ENCODE measurements around the gene PAFAH1B2. TPM values are rescaled to one million over a fixed set of nuclear protein-coding genes. Genes with fewer than 3 reads are reported as not detected.

The PAFAH1B2 gene
- total and polyA plus RNA-seq, 2 of the 8 experiments (the other 6 are each of a cell fraction or from before 2014, with no cell fraction given), result 38.2 to 161 TPM

- peaks cover 5 to 15% (median 10%) of the 10 kb centered on the region in 4 experiments; a peak in 6 of 7 replicates for H3K4me1 ChIP-seq (replicated peaks in 1 of 4; ENCODE audit: control insufficient read depth in 3 of 4, insufficient read depth in 4 of 4, low read length in 3 of 4)
- H3K56ac ChIP-seq (replicated peaks; ENCODE audit: insufficient read length, low read depth, low read length), result peak within 1 kb of the TSS; percentile 71
- H3K79me2 ChIP-seq (ENCODE audit: control insufficient read depth in 1 of 2, insufficient read depth in 2 of 2, low read length in 2 of 2), result peaks cover 8 to 42% of the 10 kb centered on the region in 2 experiments; a peak in 3 of 4 replicates
- no peaks in the 10 kb centered on the region; the same call in 1 of the 2 replicates for H3K23me2 ChIP-seq (ENCODE audit: low read depth, low read length)
- no peak within 1 kb of the TSS for H2AK5ac ChIP-seq (ENCODE audit: low read depth, low read length)
- no peak within 1 kb of the TSS for H4K91ac ChIP-seq (replicated peaks; ENCODE audit: insufficient read length, low read length)
- WGBS, 2 experiments (ENCODE audit: extremely low coverage in 1 of 2, insufficient coverage in 1 of 2, insufficient read length in 1 of 2, insufficient replicate concordance in 2 of 2, low coverage in 1 of 2, low lambda C conversion rate in 2 of 2, missing lambda C conversion rate in 1 of 2), result 24% methylated on average over 20 of the region's 78 CpGs; no CpG with 5 or more reads in 1 of the 2 experiments
- H2BK5ac ChIP-seq (ENCODE audit: low read depth, low read length), result peak within 1 kb of the TSS; percentile 69; the same call in 1 of the 2 replicates
- peak within 1 kb of the TSS; percentile 78 for H4K5ac ChIP-seq (ENCODE audit: insufficient read length, low read depth, low read length)
- no peaks in the 10 kb centered on the region for H3K27me3 ChIP-seq (replicated peaks in 1 of 4; ENCODE audit: control insufficient read depth in 3 of 4, extremely low read depth in 1 of 4, insufficient read depth in 3 of 4, low read length in 3 of 4)
- POLR2A ChIA-PET (ENCODE audit: partially characterized antibody), result interaction anchor here (0.9 to 3.1 kb wide), 9 partner anchors 8 to 348 kb away, joined by 3 to 13 read pairs (median 3); partner anchors contain the start of gene PAFAH1B2
- CTCF ChIA-PET (ENCODE audit: partially characterized antibody), result interaction anchor here (0.5 to 2.6 kb wide), 12 partner anchors 8 to 818 kb away, joined by 3 to 22 read pairs (median 4); no protein-coding TSS in a partner anchor
- peaks cover 6 to 13% of the 10 kb centered on the region in 2 experiments for H4K20me1 ChIP-seq (replicated peaks in 1 of 2; ENCODE audit: control insufficient read depth in 1 of 2, insufficient read depth in 2 of 2, low read length in 2 of 2)
- no peaks in the 10 kb centered on the region for H3K9me3 ChIP-seq (ENCODE audit: insufficient read depth in 2 of 2, low read depth in 1 of 2, low read length in 1 of 2)
- H2BK20ac ChIP-seq (ENCODE audit: low read length), result no peak within 1 kb of the TSS
- H3K9ac ChIP-seq (replicated peaks in 1 of 4; ENCODE audit: extremely low read depth in 1 of 4, low read depth in 3 of 4, low read length in 3 of 4), result peak within 1 kb of the TSS; percentile 76 to 99 (median 94)
- H3K79me1 ChIP-seq (ENCODE audit: low read depth, low read length), result peaks cover 4% of the 10 kb centered on the region
- H3K23ac ChIP-seq (ENCODE audit: insufficient read length), result no peak within 1 kb of the TSS
- H3K36me3 ChIP-seq (ENCODE audit: control insufficient read depth in 2 of 4, insufficient read depth in 4 of 4, low read length in 3 of 4), result no peaks in the 10 kb centered on the region
- H3K4me2 ChIP-seq (ENCODE audit: insufficient read depth in 1 of 2, low read depth in 2 of 2, low read length in 2 of 2), result peak within 1 kb of the TSS; percentile 58 to 93
- H3K27ac ChIP-seq (ENCODE audit: low read depth, low read length), result peak within 1 kb of the TSS; percentile 94
- H2BK12ac ChIP-seq (ENCODE audit: low read depth, low read length), result peak within 1 kb of the TSS; percentile 55
- H3K4ac ChIP-seq (replicated peaks; ENCODE audit: insufficient read length, low read depth, low read length), result no peak within 1 kb of the TSS
- peak within 1 kb of the TSS; percentile 82 to 95 (median 90) for H3K4me3 ChIP-seq (ENCODE audit: extremely low read depth in 1 of 4, insufficient read depth in 2 of 4, low read depth in 3 of 4, low read length in 4 of 4)
- peak within 1 kb of the TSS; percentile 74 for H2AFZ ChIP-seq (ENCODE audit: low read length)
- no peak within 1 kb of the TSS for H3K14ac ChIP-seq (ENCODE audit: insufficient read length)
- H2BK120ac ChIP-seq (replicated peaks; ENCODE audit: low read depth, low read length), result no peak within 1 kb of the TSS
- FAIRE-seq, result no peak
- peak; percentile 43 to 90 for DNase-seq (ENCODE audit: low read depth in 1 of 2, low spot score in 2 of 2)
- H2BK15ac ChIP-seq (ENCODE audit: low read length), result no peak within 1 kb of the TSS
- peak within 1 kb of the TSS; percentile 98 for H4K8ac ChIP-seq (ENCODE audit: extremely low read depth, insufficient read depth, low read length)
- H3K18ac ChIP-seq (ENCODE audit: extremely low read depth, low read length), result peak within 1 kb of the TSS; percentile 60; the same call in 1 of the 2 replicates
- TF ChIP-seq ATF3 (IDR thresholded peaks at IDR 0.05; ENCODE audit: insufficient read depth, low read depth, low read length) (peak; percentile 92), KDM1A (IDR thresholded peaks at IDR 0.05; ENCODE audit: borderline replicate concordance, low read length) (no peak), MAX (IDR thresholded peaks at IDR 0.05) (peak; percentile 79), RAD21 (IDR thresholded peaks at IDR 0.05 in 1 of 2, conservative IDR thresholded peaks at IDR 0.05 in 1 of 2; ENCODE audit: low read depth in 2 of 2, low read length in 2 of 2) (no peak; a peak in 1 of 4 replicates), SRF (IDR thresholded peaks at IDR 0.05; ENCODE audit: low read depth, low read length) (no peak), EP300 (IDR thresholded peaks at IDR 0.05; ENCODE audit: borderline replicate concordance in 1 of 2, low read depth in 2 of 2, low read length in 2 of 2) (0 out of 3 replicates have a peak, but pooled peaks of 1 of the 2 experiments have one; percentile 39), CREB1 (IDR thresholded peaks at IDR 0.05) (peak; percentile 90), JUND (IDR thresholded peaks at IDR 0.05; ENCODE audit: low read length) (peak; percentile 68; the same call in 1 of the 2 replicates), YY1 (IDR thresholded peaks at IDR 0.05; ENCODE audit: low read depth, low read length) (0 out of 2 replicates have a peak, but pooled peaks have one; percentile 19)
These were observed 45.5 kb upstream of the PAFAH1B2 start, which contains the start of gene SIK3 for GRCh38 chr11:117098269-117099232. TSS of gene SIK3 (minus strand) at chr11:117098428. CDS start at chr11:117098415, 13 bp downstream.

Measured in H1 (cell line).